Measurements from ENCODE around the gene SPRED2. TPM values are rescaled to one million over a fixed set of nuclear protein-coding genes. Genes with fewer than 3 reads are reported as not detected.

The SPRED2 gene
- 27.8 TPM for polyA plus RNA-seq (2013, experiment 1 of 2)
- 28.2 TPM for polyA plus RNA-seq (2013, experiment 2 of 2)

GRCh38 chr2:65432227-65433190, at the start of gene SPRED2:
Gene SPRED2, minus strand, starts transcription at chr2:65432599. Its CDS starts 612 bp downstream, at chr2:65431987.
- Histone ChIP-seq H2BK12ac (ENCODE audit: low read length) (no peak within 1 kb of the TSS), H3K18ac (ENCODE audit: low read length) (peak within 1 kb of the TSS; percentile 97), H4K8ac (ENCODE audit: low read depth, low read length) (no peak within 1 kb of the TSS), H3K9ac (ENCODE audit: low read depth, low read length, poor library complexity) (peak within 1 kb of the TSS; percentile 91), H3K23ac (ENCODE audit: low read depth, low read length, poor library complexity) (peak within 1 kb of the TSS; percentile 90), H2AFZ (ENCODE audit: low read length) (peak within 1 kb of the TSS; percentile 94), H3K79me1 (ENCODE audit: low read depth, low read length) (peaks cover 6% of the 10 kb centered on the region), H3K4ac (ENCODE audit: low read length) (peak within 1 kb of the TSS; percentile 80), H3K27ac (replicated peaks; ENCODE audit: low read length) (peak within 1 kb of the TSS; percentile 65), H2BK15ac (ENCODE audit: low read length) (peak within 1 kb of the TSS; percentile 77), H3K36me3 (replicated peaks in 1 of 2; ENCODE audit: control insufficient read depth in 2 of 2, insufficient read depth in 2 of 2, low read length in 2 of 2) (peaks cover 0 to 5% of the 10 kb centered on the region in 2 donors), H3K27me3 (ENCODE audit: control insufficient read depth in 3 of 3, insufficient read depth in 3 of 3, low read depth in 1 of 3, low read length in 3 of 3) (no peaks in the 10 kb centered on the region), H4K91ac (ENCODE audit: low read depth, low read length, poor library complexity) (peak within 1 kb of the TSS; percentile 34), H3K4me2 (ENCODE audit: insufficient read depth, low read length, poor library complexity, severe bottlenecking) (peak within 1 kb of the TSS; percentile 93), H3K4me1 (ENCODE audit: control insufficient read depth in 2 of 2, insufficient read depth in 1 of 2, low read depth in 1 of 2, low read length in 2 of 2) (peaks cover 11 to 38% of the 10 kb centered on the region in 2 donors), H2BK120ac (ENCODE audit: low read depth, low read length) (peak within 1 kb of the TSS; percentile 40), H3K14ac (ENCODE audit: low read length) (peak within 1 kb of the TSS; percentile 8), H3K4me3 (ENCODE audit: low read length in 2 of 2) (peak within 1 kb of the TSS; percentile 88 to 98), H2BK5ac (ENCODE audit: low read length) (peak within 1 kb of the TSS; percentile 72), H2AK5ac (ENCODE audit: low read depth, low read length) (peak within 1 kb of the TSS; percentile 83), H3K9me3 (replicated peaks in 1 of 2; ENCODE audit: control insufficient read depth in 2 of 2, insufficient read depth in 1 of 2, low read depth in 1 of 2, low read length in 2 of 2) (no peaks in the 10 kb centered on the region)
- DNase-seq (ENCODE audit: low spot score): peak; percentile 92
- no CpG with 5 or more reads among the region's 68 CpGs for WGBS, 2 donors (ENCODE audit: extremely low coverage in 2 of 2, insufficient read length in 2 of 2, insufficient replicate concordance in 1 of 2)

- Histone ChIP-seq H3K27me3 (ENCODE audit: control insufficient read depth in 3 of 3, insufficient read depth in 3 of 3, low read depth in 1 of 3, low read length in 3 of 3) (no peaks in the 10 kb centered on the region), H3K4me2 (ENCODE audit: insufficient read depth, low read length, poor library complexity, severe bottlenecking) (no peak overlapping the region), H3K79me1 (ENCODE audit: low read depth, low read length) (no peaks in the 10 kb centered on the region), H4K8ac (ENCODE audit: low read depth, low read length) (no peak overlapping the region), H3K27ac (replicated peaks; ENCODE audit: low read length) (no peak overlapping the region), H3K9ac (ENCODE audit: low read depth, low read length, poor library complexity) (no peak overlapping the region), H3K23ac (ENCODE audit: low read depth, low read length, poor library complexity) (no peak overlapping the region), H2BK12ac (ENCODE audit: low read length) (no peak overlapping the region), H3K4me1 (ENCODE audit: control insufficient read depth in 2 of 2, insufficient read depth in 1 of 2, low read depth in 1 of 2, low read length in 2 of 2) (no peaks in the 10 kb centered on the region), H2BK120ac (ENCODE audit: low read depth, low read length) (no peak overlapping the region), H3K4ac (ENCODE audit: low read length) (no peak overlapping the region), H4K91ac (ENCODE audit: low read depth, low read length, poor library complexity) (no peak overlapping the region), H3K4me3 (ENCODE audit: low read length in 2 of 2) (no peak overlapping the region), H2AK5ac (ENCODE audit: low read depth, low read length) (no peak overlapping the region), H3K18ac (ENCODE audit: low read length) (no peak overlapping the region), H3K36me3 (replicated peaks in 1 of 2; ENCODE audit: control insufficient read depth in 2 of 2, insufficient read depth in 2 of 2, low read length in 2 of 2) (no peaks in the 10 kb centered on the region), H2AFZ (ENCODE audit: low read length) (no peak overlapping the region), H3K9me3 (replicated peaks in 1 of 2; ENCODE audit: control insufficient read depth in 2 of 2, insufficient read depth in 1 of 2, low read depth in 1 of 2, low read length in 2 of 2) (no peaks in the 10 kb centered on the region), H2BK15ac (ENCODE audit: low read length) (no peak overlapping the region), H3K14ac (ENCODE audit: low read length) (no peak overlapping the region), H2BK5ac (ENCODE audit: low read length) (no peak overlapping the region)
- WGBS, 2 donors (ENCODE audit: extremely low coverage in 2 of 2, insufficient read length in 2 of 2, insufficient replicate concordance in 1 of 2): no CpG with 5 or more reads among the region's 2 CpGs
- no peak for DNase-seq (ENCODE audit: low spot score)
These were observed 49.6 kb upstream of the SPRED2 start for GRCh38 chr2:65481961-65482360.

GRCh38 chr2:65479524-65479923, 47.1 kb upstream of the SPRED2 start:
- no peak for DNase-seq (ENCODE audit: low spot score)
- Histone ChIP-seq H3K27ac (replicated peaks; ENCODE audit: low read length) (no peak overlapping the region), H3K14ac (ENCODE audit: low read length) (no peak overlapping the region)

DNA sequence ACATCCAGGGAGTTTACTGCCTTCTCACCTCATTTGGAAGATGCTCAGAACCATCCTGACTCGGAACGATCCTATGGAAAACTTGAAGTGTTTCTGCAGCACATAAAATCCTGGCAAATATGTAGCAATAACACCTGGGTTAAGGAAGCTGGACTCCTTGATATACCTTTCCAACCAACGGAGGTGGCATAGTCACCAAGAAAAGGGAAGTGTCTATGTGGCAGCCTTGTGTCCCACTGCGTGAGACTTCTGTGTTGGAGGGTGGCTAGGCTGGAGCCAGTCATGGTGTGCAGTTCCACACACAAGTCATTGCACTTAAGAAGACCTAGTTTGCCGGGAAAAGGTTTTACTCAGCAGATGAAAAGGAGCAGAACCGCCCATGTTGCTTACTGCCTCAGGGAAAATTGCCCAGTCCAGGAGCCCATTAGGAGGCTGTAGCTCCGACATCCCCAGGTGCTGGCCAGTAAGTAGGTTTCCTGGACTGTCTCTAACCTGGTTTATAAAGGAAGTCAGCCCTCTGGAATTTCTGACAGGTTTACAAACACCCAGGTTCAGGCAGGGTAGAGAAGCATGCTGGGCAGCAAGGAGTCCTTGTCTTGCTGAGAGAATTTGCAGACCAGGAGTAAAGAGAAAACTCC, 46.2 kb upstream of the SPRED2 start:
- H3K27ac ChIP-seq (replicated peaks; ENCODE audit: low read length): no peak overlapping the region
- no peak overlapping the region for H3K18ac ChIP-seq (ENCODE audit: low read length)

More at GRCh38 chr2:65479524-65479923, 47.1 kb upstream of the SPRED2 start:
- H3K23ac ChIP-seq (ENCODE audit: low read depth, low read length, poor library complexity): no peak overlapping the region
- H2AK5ac ChIP-seq (ENCODE audit: low read depth, low read length): no peak overlapping the region
- no peak overlapping the region for H4K8ac ChIP-seq (ENCODE audit: low read depth, low read length)
- whole genome bisulfite sequencing, 2 donors (ENCODE audit: extremely low coverage in 2 of 2, insufficient read length in 2 of 2, insufficient replicate concordance in 1 of 2): no CpG with 5 or more reads among the region's 12 CpGs
- H3K36me3 ChIP-seq (replicated peaks in 1 of 2; ENCODE audit: control insufficient read depth in 2 of 2, insufficient read depth in 2 of 2, low read length in 2 of 2): no peaks in the 10 kb centered on the region
- no peak overlapping the region for H4K91ac ChIP-seq (ENCODE audit: low read depth, low read length, poor library complexity)
- no peak overlapping the region for H2BK120ac ChIP-seq (ENCODE audit: low read depth, low read length)
- no peak overlapping the region for H2BK15ac ChIP-seq (ENCODE audit: low read length)
- no peak overlapping the region for H2BK12ac ChIP-seq (ENCODE audit: low read length)
- H3K4me1 ChIP-seq (ENCODE audit: control insufficient read depth in 2 of 2, insufficient read depth in 1 of 2, low read depth in 1 of 2, low read length in 2 of 2): no peaks in the 10 kb centered on the region
- H3K9ac ChIP-seq (ENCODE audit: low read depth, low read length, poor library complexity): no peak overlapping the region
- H3K79me1 ChIP-seq (ENCODE audit: low read depth, low read length): no peaks in the 10 kb centered on the region
- no peak overlapping the region for H3K4me3 ChIP-seq (ENCODE audit: low read length in 2 of 2)
- H3K18ac ChIP-seq (ENCODE audit: low read length): no peak overlapping the region
- peaks cover 2 to 11% of the 10 kb centered on the region in 2 donors for H3K9me3 ChIP-seq (replicated peaks in 1 of 2; ENCODE audit: control insufficient read depth in 2 of 2, insufficient read depth in 1 of 2, low read depth in 1 of 2, low read length in 2 of 2)
- H3K4ac ChIP-seq (ENCODE audit: low read length): no peak overlapping the region
- no peak overlapping the region for H2BK5ac ChIP-seq (ENCODE audit: low read length)
- H2AFZ ChIP-seq (ENCODE audit: low read length): peak overlapping the region; percentile 65
- no peaks in the 10 kb centered on the region for H3K27me3 ChIP-seq (ENCODE audit: control insufficient read depth in 3 of 3, insufficient read depth in 3 of 3, low read depth in 1 of 3, low read length in 3 of 3)
- no peak overlapping the region for H3K4me2 ChIP-seq (ENCODE audit: insufficient read depth, low read length, poor library complexity, severe bottlenecking)

More for the DNA sequence above, 46.2 kb upstream of the SPRED2 start:
- no peak overlapping the region for H2BK5ac ChIP-seq (ENCODE audit: low read length)
- no peak overlapping the region for H3K4me2 ChIP-seq (ENCODE audit: insufficient read depth, low read length, poor library complexity, severe bottlenecking)
- no peak overlapping the region for H3K9ac ChIP-seq (ENCODE audit: low read depth, low read length, poor library complexity)
- no peaks in the 10 kb centered on the region for H3K4me1 ChIP-seq (ENCODE audit: control insufficient read depth in 2 of 2, insufficient read depth in 1 of 2, low read depth in 1 of 2, low read length in 2 of 2)
- no peak overlapping the region for H3K23ac ChIP-seq (ENCODE audit: low read depth, low read length, poor library complexity)
- H2BK15ac ChIP-seq (ENCODE audit: low read length): no peak overlapping the region
- no peak overlapping the region for H2AFZ ChIP-seq (ENCODE audit: low read length)
- no peak overlapping the region for H3K4ac ChIP-seq (ENCODE audit: low read length)
- H4K8ac ChIP-seq (ENCODE audit: low read depth, low read length): no peak overlapping the region
- no peak overlapping the region for H3K4me3 ChIP-seq (ENCODE audit: low read length in 2 of 2)
- WGBS, 2 donors (ENCODE audit: extremely low coverage in 2 of 2, insufficient read length in 2 of 2, insufficient replicate concordance in 1 of 2): no CpG with 5 or more reads among the region's 7 CpGs
- H3K27me3 ChIP-seq (ENCODE audit: control insufficient read depth in 3 of 3, insufficient read depth in 3 of 3, low read depth in 1 of 3, low read length in 3 of 3): no peaks in the 10 kb centered on the region
- no peak overlapping the region for H2BK12ac ChIP-seq (ENCODE audit: low read length)
- peaks cover 2 to 11% of the 10 kb centered on the region in 2 donors for H3K9me3 ChIP-seq (replicated peaks in 1 of 2; ENCODE audit: control insufficient read depth in 2 of 2, insufficient read depth in 1 of 2, low read depth in 1 of 2, low read length in 2 of 2)
- H4K91ac ChIP-seq (ENCODE audit: low read depth, low read length, poor library complexity): no peak overlapping the region
- H3K14ac ChIP-seq (ENCODE audit: low read length): no peak overlapping the region
- H3K36me3 ChIP-seq (replicated peaks in 1 of 2; ENCODE audit: control insufficient read depth in 2 of 2, insufficient read depth in 2 of 2, low read length in 2 of 2): no peaks in the 10 kb centered on the region
- H2BK120ac ChIP-seq (ENCODE audit: low read depth, low read length): no peak overlapping the region
- DNase-seq (ENCODE audit: low spot score): no peak
- H2AK5ac ChIP-seq (ENCODE audit: low read depth, low read length): no peak overlapping the region
- no peaks in the 10 kb centered on the region for H3K79me1 ChIP-seq (ENCODE audit: low read depth, low read length)

All from neuronal stem cell (in vitro differentiated cells).